ENCODE results near the gene SCAMP1. TPM values are rescaled to one million over a fixed set of nuclear protein-coding genes. Genes with fewer than 3 reads are reported as not detected.

SCAMP1 gene
- polyA plus RNA-seq, 12 donors, result 27.4 to 45.4 (median 38.9) TPM; not detected in 1

Other genes starting within 250 kb of the SCAMP1 start
- 10 to 100 TPM in 11 of 12 donors, not detected in 1; 29.1 to 51.7 (median 42.7) TPM for gene AP3B1, start 65.9 kb upstream of the SCAMP1 start, polyA plus RNA-seq (ENCODE audit: insufficient read length in 12 of 12)

All from muscle of arm (tissue), 12 donors.